ENCODE measurements around the gene CLK3.

- TF ChIP-seq EZH2 (optimal IDR thresholded peaks at IDR 0.05; ENCODE audit: low read depth, low read length), result no peak
- TF ChIP-seq CTCF (IDR thresholded peaks at IDR 0.05; ENCODE audit: low read length), result no peak
- TF ChIP-seq EZH2phosphoT487 (IDR thresholded peaks at IDR 0.05; ENCODE audit: low read length), result no peak
These were observed 6.3 kb downstream of the CLK3 start for GRCh38 chr15:74621936-74622335.
